ENCODE measurements around the gene PCDHGA10.
"Not testable (repeated sequence)": the region's sequence is repeated elsewhere in the genome, so short reads cannot be mapped to it uniquely, and the experiment has no call there.

Gene PCDHGA10

GRCh38 chr5:141371572-141372475 lies 41.0 kb upstream of the PCDHGA10 start:
- DNase-seq (ENCODE audit: extremely low spot score): no peak
- ChIA-PET CTCF (no interaction called here), POLR2A (no interaction called here)
- TF ChIP-seq LEF1 (IDR thresholded peaks at IDR 0.05; ENCODE audit: borderline replicate concordance): no peak
- TF ChIP-seq NFRKB (IDR thresholded peaks at IDR 0.05): no peak
- no peak for TF ChIP-seq FOXK2 (IDR thresholded peaks at IDR 0.05)
- TF ChIP-seq SUZ12 (IDR thresholded peaks at IDR 0.05): no peak

GRCh38 chr5:141373673-141374317 lies 39.0 kb upstream of the PCDHGA10 start, which contains the start of gene PCDHGA6:
TSS of gene PCDHGA6 (plus strand) at chr5:141373891. CDS start at chr5:141374084, 193 bp downstream.
- ChIA-PET CTCF (interaction anchor here (0.7 to 0.9 kb wide), 3 partner anchors 9 to 194 kb away, joined by 3 to 4 read pairs (median 3); partner anchors contain the start of gene PCDHGA7), POLR2A (no interaction called here)
- TF ChIP-seq NFRKB (IDR thresholded peaks at IDR 0.05) (no peak), L3MBTL2 (conservative IDR thresholded peaks at IDR 0.05) (no peak)
- DNase-seq (ENCODE audit: extremely low spot score): peak; percentile 15

DNA sequence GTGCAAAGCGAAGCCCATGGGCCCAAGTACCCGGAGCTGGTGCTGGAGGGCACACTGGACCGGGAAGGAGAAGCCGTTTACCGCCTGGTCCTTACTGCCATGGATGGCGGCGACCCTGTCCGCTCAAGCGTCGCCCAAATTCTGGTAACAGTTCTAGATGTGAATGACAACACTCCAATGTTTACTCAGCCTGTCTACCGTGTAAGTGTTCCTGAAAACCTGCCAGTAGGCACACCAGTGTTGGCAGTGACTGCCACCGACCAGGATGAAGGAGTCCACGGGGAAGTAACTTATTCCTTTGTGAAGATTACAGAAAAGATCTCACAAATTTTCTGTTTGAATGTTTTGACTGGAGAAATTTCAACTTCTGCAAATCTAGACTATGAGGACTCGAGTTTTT lies 38.2 kb upstream of the PCDHGA10 start:
- DNase-seq (ENCODE audit: extremely low spot score): no peak
- CTCF ChIA-PET: interaction anchor here (0.7 to 0.8 kb wide), 2 partner anchors 8 to 193 kb away, joined by 3 to 4 read pairs; partner anchors contain the start of gene PCDHGA7
- POLR2A ChIA-PET: no interaction called here
- TF ChIP-seq NFRKB (IDR thresholded peaks at IDR 0.05) (no peak), L3MBTL2 (conservative IDR thresholded peaks at IDR 0.05) (no peak), ZNF384 (IDR thresholded peaks at IDR 0.05) (no peak), SP1 (IDR thresholded peaks at IDR 0.05) (no peak), TARDBP (IDR thresholded peaks at IDR 0.05) (no peak)

DNA sequence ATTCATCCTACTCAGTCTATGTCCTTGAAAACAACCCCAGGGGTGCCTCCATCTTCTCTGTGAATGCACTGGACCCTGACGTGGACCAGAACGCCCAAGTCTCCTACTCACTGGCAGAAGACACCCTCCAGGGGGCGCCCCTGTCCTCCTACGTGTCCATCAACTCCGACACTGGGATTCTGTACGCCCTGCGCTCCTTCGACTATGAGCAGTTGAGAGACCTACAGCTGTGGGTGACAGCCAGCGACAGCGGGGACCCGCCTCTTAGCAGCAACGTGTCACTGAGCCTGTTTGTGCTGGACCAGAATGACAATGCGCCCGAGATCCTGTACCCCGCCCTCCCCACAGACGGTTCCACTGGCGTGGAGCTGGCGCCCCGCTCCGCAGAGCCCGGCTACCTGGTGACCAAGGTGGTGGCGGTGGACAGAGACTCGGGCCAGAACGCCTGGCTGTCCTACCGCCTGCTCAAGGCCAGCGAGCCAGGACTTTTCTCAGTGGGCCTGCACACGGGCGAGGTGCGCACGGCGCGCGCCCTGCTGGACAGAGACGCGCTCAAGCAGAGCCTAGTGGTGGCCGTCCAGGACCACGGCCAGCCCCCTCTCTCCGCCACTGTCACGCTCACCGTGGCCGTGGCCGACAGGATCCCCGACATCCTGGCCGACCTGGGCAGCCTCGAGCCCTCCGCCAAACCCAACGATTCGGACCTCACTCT lies 37.2 kb upstream of the PCDHGA10 start:
- POLR2A ChIA-PET: not testable (repeated sequence)

DNA sequence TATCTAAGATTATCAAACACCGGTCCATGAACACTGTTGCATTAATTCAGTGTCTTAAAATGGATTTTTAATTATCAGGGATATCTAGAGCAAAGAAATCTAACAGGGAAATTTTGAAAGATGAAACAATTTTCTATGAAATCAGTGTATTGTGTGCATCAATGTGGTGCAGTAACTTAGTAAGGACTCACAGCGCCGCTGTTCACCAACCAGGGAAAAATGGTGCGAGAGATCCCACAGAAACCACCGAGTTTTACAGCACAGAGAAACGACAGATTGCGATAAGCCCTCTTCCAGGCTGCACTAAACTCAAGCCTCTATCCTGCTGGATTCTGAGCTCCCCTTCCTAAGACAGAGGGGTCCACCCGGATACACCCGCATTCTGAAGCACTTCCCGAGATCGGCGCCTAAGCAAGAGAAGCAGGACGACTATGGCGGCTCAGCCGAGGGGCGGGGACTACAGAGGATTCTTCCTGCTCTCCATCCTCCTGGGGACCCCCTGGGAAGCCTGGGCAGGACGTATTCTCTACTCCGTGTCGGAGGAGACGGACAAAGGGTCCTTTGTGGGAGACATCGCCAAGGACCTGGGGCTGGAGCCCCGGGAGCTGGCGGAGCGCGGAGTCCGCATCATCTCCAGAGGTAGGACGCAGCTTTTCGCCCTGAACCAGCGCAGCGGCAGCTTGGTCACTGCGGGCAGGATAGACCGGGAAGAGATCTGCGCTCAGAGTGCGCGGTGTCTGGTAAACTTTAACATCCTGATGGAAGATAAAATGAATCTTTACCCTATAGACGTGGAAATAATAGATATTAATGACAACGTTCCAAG lies 30.1 kb upstream of the PCDHGA10 start, which contains the start of gene PCDHGA7:
Gene PCDHGA7, plus strand, starts transcription at position 274 of the 826 bp plus-strand sequence. Its CDS starts 158 bp downstream, at position 432.
- POLR2A ChIA-PET: no interaction called here
- TF ChIP-seq TARDBP (IDR thresholded peaks at IDR 0.05) (no peak), SUZ12 (IDR thresholded peaks at IDR 0.05) (no peak), LEF1 (IDR thresholded peaks at IDR 0.05; ENCODE audit: borderline replicate concordance) (no peak), ZNF384 (IDR thresholded peaks at IDR 0.05) (no peak), L3MBTL2 (conservative IDR thresholded peaks at IDR 0.05) (no peak), HDGF (IDR thresholded peaks at IDR 0.05; ENCODE audit: borderline replicate concordance) (no peak), CTBP1 (IDR thresholded peaks at IDR 0.05; ENCODE audit: borderline replicate concordance) (no peak), SP1 (IDR thresholded peaks at IDR 0.05) (no peak), FOXA1 (IDR thresholded peaks at IDR 0.05) (no peak), FOXK2 (IDR thresholded peaks at IDR 0.05) (no peak), NFRKB (IDR thresholded peaks at IDR 0.05) (no peak), FOXM1 (IDR thresholded peaks at IDR 0.05; ENCODE audit: borderline replicate concordance) (no peak), ARNT (IDR thresholded peaks at IDR 0.05) (no peak), ELF4 (IDR thresholded peaks at IDR 0.05) (no peak), BHLHE40 (IDR thresholded peaks at IDR 0.05; ENCODE audit: borderline replicate concordance) (no peak)
- TF ChIP-seq, protein P1, sequence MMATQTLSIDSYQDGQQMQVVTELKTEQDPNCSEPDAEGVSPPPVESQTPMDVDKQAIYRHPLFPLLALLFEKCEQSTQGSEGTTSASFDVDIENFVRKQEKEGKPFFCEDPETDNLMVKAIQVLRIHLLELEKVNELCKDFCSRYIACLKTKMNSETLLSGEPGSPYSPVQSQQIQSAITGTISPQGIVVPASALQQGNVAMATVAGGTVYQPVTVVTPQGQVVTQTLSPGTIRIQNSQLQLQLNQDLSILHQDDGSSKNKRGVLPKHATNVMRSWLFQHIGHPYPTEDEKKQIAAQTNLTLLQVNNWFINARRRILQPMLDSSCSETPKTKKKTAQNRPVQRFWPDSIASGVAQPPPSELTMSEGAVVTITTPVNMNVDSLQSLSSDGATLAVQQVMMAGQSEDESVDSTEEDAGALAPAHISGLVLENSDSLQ (IDR thresholded peaks at IDR 0.05): no peak
- CTCF ChIA-PET: interaction anchor here (0.9 kb wide), 1 partner anchor 8 kb away, joined by 3 read pairs; no protein-coding TSS in a partner anchor
- peak; percentile 19 for DNase-seq (ENCODE audit: extremely low spot score)

More for the DNA sequence above, 37.2 kb upstream of the PCDHGA10 start:
- DNase-seq (ENCODE audit: extremely low spot score); CTCF ChIA-PET: not testable (repeated sequence)

- TF ChIP-seq FOXK2 (IDR thresholded peaks at IDR 0.05): no peak
- TF ChIP-seq L3MBTL2 (conservative IDR thresholded peaks at IDR 0.05): no peak
- TF ChIP-seq SUZ12 (IDR thresholded peaks at IDR 0.05): no peak
- TF ChIP-seq FOXA1 (IDR thresholded peaks at IDR 0.05): no peak
- no peak for TF ChIP-seq SP1 (IDR thresholded peaks at IDR 0.05)
- no peak for TF ChIP-seq BHLHE40 (IDR thresholded peaks at IDR 0.05; ENCODE audit: borderline replicate concordance)
- TF ChIP-seq ELF4 (IDR thresholded peaks at IDR 0.05): no peak
- TF ChIP-seq LEF1 (IDR thresholded peaks at IDR 0.05; ENCODE audit: borderline replicate concordance): no peak
- TF ChIP-seq, protein P1 (IDR thresholded peaks at IDR 0.05): no peak
- no peak for TF ChIP-seq HDGF (IDR thresholded peaks at IDR 0.05; ENCODE audit: borderline replicate concordance)
- TF ChIP-seq TARDBP (IDR thresholded peaks at IDR 0.05): no peak
- TF ChIP-seq ARNT (IDR thresholded peaks at IDR 0.05): no peak
- no peak for TF ChIP-seq NFRKB (IDR thresholded peaks at IDR 0.05)
- TF ChIP-seq ZNF384 (IDR thresholded peaks at IDR 0.05): no peak
- no peak for TF ChIP-seq CTBP1 (IDR thresholded peaks at IDR 0.05; ENCODE audit: borderline replicate concordance)
- ChIA-PET POLR2A (no interaction called here), CTCF (no interaction called here)
- no peak for DNase-seq (ENCODE audit: extremely low spot score)
These were observed 29.4 kb upstream of the PCDHGA10 start for GRCh38 chr5:141383345-141383744.

Data from HEK293T (cell line).